Stromal cell of bone marrow (primary cell): ENCODE data around the gene MED19.
"Not testable (repeated sequence)": the region's sequence is repeated elsewhere in the genome, so short reads cannot be mapped to it uniquely, and the experiment has no call there.

Source experiments
- DNase-seq: peaks from one replicate; pipeline ENCODE4 v3.0.0-alpha.2; 2012; ENCODE audit warnings: low read depth

Gene MED19

DNA sequence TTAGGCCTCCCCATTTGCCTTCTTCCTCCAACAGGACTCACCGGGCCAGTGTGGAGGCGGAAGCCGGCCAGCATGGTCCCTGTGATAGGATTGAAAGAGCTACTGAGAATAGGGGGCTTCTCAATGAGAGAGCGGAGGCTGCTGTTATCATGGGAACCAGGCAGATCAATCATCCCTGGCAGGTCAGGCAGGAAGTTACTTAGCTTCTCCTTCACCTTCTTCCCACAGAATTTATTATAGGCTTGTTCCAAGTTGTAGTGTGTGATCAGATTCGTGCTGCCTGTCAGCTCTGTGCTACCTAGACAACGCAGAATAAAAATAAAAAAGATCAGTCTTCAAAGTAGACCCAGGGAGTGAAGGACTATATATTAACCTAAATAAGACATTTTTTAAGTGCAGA lies 7.1 kb downstream of the MED19 start:
- DNase-seq = no peak

DNA sequence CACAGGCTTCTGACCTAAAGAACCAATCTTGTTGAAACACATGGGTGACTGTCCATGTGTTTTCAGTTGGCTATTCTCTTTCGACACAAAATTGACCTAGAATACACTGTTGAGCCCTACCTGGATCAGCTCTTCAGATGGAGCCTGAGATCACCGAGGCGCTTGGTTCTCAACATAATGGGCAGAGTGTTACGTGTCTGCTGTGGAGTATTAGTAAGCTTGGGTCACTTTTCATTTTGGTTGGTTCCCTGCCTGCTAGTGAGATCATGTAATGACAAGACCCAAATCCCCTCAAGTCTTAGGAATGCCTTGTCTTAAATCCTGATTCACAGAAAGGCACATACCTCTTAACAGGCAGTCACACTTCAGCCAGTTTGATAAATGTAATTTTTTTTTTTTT lies 8.7 kb downstream of the MED19 start:
- DNase-seq = peak; percentile 32

DNA sequence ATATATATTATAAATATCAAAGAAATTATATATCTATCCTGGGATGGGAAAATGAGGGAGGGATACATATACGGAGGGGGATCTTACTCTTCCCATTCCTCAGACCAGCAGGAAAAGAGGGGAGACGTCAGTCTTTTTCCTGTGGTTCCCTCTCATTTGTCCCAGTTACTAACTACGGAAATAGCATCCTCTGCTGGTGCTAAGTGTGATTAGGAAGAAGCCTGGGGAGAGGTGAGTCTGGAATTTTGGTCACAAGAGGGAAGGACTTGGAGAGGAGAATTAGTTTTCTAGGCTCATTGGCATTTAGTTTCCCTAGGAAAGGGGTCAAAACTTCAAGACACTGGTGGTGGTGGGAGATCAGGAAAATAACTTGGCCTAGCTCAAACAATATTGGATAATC lies 11.6 kb downstream of the MED19 start:
- DNase-seq = no peak

- DNase-seq = no peak
Measured at GRCh38 chr11:57699813-57700212, 12.2 kb downstream of the MED19 start.

DNA sequence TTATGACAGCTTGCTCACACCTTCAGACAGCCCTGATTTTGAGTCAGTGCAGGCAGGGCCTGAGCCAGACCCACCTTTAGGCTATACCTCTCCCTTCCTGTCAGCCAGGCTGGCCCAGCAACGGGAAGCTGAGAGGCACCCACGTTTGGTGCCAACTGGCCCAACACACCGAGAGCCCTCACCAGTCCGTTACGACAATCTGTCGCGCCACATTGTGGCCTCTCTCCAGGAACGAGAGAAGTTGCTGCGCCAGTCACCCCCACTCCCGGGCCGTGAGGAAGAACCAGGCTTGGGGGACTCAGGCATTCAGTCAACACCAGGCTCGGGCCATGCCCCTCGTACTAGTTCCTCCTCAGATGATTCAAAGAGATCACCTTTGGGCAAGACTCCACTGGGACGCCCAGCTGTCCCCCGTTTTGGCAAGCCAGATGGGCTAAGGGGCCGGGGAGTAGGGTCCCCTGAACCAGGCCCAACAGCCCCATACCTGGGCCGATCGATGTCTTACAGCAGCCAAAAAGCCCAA lies 13.1 kb downstream of the MED19 start:
- DNase-seq = no peak

DNA sequence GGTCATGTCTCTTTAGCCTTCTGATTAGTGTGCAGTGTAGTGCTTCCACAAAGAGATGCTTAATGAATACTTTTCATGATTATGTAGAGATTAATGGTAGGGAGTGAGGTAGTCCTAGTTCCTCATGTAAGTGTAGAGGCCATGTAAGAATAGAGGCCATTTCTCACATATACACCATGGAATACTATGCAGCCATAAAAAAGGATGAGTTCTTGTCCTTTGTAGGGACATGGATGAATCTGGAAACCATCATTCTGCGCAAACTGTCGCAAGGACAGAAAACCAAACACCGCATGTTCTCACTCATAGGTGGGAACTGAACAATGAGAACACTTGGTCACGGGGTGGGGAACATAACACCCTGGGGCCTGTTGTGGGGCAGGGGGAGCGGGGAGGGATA lies 21.5 kb downstream of the MED19 start:
- not testable (repeated sequence) for DNase-seq

- DNase-seq = no peak
Measured at GRCh38 chr11:57681168-57681567, 30.8 kb downstream of the MED19 start.

DNA sequence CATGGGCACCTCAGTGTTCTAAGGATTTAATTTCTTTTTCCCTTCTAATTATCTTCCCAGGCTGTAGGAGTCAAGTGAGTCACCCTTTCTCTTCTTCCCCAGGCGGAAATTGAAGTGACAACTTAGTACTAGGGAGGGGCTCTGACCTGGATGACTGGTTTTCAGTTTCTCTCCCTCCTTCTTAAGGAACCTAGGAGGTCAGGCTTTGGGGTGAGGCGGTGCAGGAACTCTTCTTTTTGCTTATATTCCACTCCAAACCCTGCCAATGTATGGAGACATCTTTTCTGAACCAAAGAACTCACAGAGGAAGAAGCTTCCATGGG lies 31.5 kb downstream of the MED19 start:
- DNase-seq = no peak

GRCh38 chr11:57679396-57679795 lies 32.6 kb downstream of the MED19 start:
- DNase-seq = no peak

DNA sequence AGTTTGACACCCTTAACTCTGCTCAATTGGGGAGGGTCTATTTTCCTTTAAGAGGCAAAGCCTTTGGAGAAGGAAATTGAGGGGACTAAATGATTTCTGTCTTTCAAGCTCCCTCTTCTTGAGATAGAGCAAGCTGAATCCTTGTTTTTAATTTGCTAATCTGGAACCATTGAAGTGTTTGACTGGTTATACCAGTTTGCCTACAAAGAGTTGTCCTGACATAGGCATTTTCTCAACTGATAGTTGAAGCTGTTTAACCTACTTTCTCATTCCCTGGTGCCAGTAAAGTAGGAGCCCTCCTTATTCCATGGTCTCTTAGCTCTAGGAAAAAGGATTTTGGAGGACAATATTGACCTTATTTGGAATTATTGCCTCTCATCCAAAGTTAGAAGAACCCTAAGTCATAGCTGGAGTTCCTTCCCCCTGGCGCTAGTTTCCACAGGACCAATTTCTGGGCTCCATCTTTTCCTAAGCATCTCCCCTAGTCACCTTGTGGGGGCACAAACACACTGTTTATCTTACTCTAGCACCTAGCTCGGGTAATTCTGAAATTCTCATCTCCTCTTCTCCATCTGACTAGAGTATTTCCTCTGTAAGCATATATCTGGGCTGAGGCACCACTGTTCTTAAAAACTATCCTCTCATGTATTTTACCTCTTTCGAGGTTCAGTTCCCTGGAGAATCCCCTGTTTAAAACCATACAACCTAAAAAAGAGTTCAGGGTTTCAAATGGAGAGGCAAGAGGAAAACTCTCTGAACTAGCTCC lies 36.7 kb downstream of the MED19 start:
- DNase-seq = no peak

DNA sequence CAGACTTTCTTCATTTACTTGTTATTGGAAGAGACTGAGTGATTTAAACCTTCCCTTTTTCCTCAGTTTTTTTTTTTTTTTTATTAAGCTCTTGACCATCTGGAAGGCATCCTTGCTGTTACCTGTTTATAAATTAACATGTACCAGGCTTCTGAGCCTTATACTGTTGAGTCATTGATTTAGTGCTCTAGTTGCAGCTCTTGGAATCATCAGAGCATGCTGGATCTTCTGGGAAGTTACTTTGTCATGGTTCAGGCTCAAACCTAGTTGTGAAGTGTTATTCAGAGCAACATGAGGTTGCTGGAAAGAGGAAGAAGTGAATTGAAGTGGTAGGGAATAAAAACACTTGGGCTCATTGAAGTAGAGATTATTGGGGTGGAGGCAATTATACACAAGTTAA lies 37.8 kb downstream of the MED19 start:
- DNase-seq = no peak

DNA sequence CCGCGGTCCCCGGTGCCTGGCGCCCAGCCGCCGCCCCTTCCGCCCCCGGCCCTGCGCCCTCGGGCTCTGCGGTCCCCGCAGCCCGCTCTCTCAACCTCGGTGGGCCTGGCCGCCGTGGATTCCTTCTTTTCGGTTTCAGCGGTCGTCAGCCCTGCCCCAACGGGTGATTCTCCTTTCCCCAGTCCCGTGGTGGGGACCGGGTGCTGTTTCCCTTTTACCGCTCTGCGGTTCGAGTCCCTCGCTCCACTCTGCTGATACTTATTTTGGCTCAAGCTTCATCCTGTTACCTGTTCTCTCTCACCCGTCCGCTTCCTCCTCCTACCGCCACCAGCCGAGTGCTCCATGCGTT lies 43.6 kb downstream of the MED19 start:
- no peak for DNase-seq

GRCh38 chr11:57667736-57668433 lies 44.1 kb downstream of the MED19 start, which contains the start of gene ZDHHC5:
Gene ZDHHC5, plus strand, starts transcription at chr11:57668114. Its CDS starts 4,977 bp downstream, at chr11:57673091.
- peak; percentile 98 for DNase-seq

DNA sequence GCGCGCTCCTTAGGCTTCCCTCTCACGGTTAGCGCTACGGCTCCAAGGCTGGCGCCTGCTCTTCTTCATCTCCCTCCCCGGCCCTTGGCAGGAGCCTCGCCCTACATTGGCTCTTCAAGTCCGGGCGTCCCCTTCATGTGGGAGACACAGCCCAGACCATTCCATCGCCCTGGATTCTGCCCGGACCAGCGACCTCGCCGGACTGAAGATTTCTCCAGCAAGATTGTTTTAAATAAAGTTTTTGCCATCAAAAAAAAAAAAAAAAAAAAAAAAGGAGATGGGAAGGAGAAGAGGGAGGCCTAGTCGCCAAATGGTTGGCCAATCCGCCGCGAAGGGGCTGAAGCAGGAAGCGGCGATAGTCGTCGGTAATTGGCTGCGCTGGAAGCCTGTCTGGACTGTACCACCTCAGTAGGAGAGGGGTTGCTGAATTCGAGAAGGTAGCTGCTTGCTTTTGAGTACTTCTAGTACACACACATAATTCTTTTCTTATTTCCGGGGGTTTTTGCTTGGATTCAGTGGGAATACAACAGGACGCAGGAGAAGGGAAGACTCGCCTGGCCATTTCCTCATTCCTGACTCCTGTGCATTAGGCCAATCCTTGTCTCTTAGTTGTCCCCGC lies 44.8 kb downstream of the MED19 start:
- peak; percentile 97 for DNase-seq

DNA sequence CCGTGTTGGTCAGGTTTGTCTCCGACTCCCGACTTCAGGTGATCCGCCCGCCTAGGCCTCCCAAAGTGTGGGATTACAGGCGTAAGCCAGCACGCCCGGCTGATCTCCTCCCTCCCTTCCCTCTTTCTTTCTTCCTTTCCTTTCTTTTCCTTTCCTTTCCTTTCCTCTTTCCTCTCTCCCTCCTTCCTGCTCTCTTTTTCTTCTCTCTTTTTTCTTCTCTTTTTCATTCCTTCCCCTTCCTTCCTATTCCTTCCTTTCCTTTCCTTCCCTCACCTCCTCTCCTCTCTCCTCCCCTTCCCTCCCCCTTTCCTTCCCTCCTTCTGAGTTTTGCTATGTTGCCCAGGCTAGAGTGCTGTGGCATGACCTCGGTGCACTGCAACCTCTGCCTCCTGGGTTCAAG lies 48.0 kb downstream of the MED19 start:
- no peak for DNase-seq

- no peak for DNase-seq
Measured at GRCh38 chr11:57662893-57663292, 49.1 kb downstream of the MED19 start.

GRCh38 chr11:57659669-57660068 lies 52.3 kb downstream of the MED19 start:
- DNase-seq = no peak

DNA sequence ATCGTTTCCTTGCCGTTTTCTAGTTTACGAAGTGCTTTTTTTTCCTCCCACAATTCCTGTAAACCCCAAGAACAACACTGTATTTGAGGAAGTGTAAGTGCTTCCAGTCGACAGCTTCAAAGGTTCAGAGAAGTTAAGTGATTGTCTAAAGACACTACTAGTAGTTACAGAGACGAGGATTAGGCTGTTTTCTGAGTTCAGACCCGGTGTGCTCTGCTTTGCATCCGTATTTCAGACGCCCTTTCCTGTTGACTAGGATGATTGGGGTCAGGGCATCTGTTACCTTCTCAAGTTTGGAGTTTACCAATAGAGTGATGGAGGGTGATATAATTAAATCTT lies 54.0 kb downstream of the MED19 start:
- no peak for DNase-seq

GRCh38 chr11:57657194-57658022 lies 54.6 kb downstream of the MED19 start, which contains the start of gene CLP1:
Gene CLP1, plus strand, starts transcription at chr11:57657762. Its CDS starts 1,715 bp downstream, at chr11:57659477.
- DNase-seq = peak; percentile 99

- no peak for DNase-seq
Measured at GRCh38 chr11:57656885-57657193, 55.2 kb downstream of the MED19 start.
